ENCODE measurements around the gene CCDC86. TPM values are rescaled to one million over a fixed set of nuclear protein-coding genes. Genes with fewer than 3 reads are reported as not detected.

The CCDC86 gene
- total and polyA plus RNA-seq, 10 of the 15 experiments (the other 5 are each of a cell fraction or from before 2014, with no cell fraction given) = 2.0 to 87.2 (median 38.7) TPM

DNA sequence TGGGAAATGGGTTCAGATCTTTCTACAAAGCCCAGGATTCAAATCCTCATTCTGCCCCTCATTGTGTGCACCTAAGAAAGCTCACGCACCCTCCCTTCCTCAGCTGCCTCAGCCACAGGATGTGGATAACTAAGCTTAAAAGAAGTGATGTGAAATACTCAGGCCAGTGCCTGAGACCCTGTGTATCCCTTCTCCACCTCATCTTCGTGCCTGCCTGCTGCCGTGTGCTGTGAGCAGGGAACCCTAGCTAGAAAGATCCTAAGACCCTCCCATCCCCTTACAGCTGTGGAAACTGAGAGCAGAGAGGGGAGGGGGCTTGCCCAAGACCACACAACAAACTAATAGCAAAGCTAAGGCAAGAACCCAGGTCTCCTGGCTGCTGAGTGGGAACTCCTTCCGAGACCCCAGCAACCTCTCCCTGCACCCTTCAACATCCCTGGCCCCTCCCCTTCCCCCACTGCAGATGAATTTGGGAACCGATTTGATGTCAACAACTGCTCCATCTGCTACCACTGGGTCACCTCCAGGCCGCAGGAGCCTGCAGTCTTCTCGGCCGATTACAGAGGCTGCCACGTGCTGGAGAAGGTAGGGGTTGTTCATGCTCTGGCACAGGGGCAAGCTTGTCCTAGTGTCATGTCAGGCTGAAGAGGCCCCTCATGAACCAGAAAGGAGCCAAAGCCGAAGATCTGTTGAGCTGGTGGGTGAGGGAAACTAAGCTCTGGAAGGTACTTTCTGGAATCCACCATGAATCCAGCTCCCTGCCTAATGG is 27.0 kb downstream of the CCDC86 start (continued):
- TF ChIP-seq, protein P1, sequence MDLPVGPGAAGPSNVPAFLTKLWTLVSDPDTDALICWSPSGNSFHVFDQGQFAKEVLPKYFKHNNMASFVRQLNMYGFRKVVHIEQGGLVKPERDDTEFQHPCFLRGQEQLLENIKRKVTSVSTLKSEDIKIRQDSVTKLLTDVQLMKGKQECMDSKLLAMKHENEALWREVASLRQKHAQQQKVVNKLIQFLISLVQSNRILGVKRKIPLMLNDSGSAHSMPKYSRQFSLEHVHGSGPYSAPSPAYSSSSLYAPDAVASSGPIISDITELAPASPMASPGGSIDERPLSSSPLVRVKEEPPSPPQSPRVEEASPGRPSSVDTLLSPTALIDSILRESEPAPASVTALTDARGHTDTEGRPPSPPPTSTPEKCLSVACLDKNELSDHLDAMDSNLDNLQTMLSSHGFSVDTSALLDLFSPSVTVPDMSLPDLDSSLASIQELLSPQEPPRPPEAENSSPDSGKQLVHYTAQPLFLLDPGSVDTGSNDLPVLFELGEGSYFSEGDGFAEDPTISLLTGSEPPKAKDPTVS (IDR thresholded peaks at IDR 0.05; ENCODE audit: low read depth, low read length) = no peak

DNA sequence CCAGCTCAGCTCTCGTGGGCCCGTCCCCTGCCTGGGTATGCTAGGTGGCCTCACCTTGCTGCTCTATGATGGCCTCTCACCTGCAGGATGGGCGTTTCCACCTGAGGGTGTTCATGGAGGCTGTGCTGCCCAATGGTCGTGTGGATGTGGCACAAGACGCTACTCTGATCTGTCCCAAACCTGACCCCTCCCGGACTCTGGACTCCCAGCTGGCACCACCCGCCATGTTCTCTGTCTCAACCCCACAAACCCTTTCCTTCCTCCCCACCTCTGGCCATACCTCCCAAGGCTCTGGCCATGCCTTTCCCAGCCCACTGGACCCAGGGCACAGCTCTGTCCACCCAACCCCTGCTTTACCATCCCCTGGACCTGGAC is 27.5 kb downstream of the CCDC86 start:
- ChIA-PET RAD21 (ENCODE audit: unreplicated experiment) (interaction anchor here (1.8 kb wide), 1 partner anchor 38 kb away, joined by 7 read pairs; no protein-coding TSS in a partner anchor), SMC1A (ENCODE audit: uncharacterized antibody, unreplicated experiment) (interaction anchor here (1.2 to 1.3 kb wide), 2 partner anchors 9 to 18 kb away, joined by 3 to 4 read pairs; no protein-coding TSS in a partner anchor), POLR2A (no interaction called here), CTCF (interaction anchor here (0.9 to 1.6 kb wide), 3 partner anchors 18 to 168 kb away, joined by 3 to 4 read pairs (median 3); no protein-coding TSS in a partner anchor)
- Histone ChIP-seq H3K4me3 (no peak overlapping the region), H3K27me3 (replicated peaks in 1 of 2; ENCODE audit: control insufficient read depth in 2 of 2, insufficient read depth in 2 of 2, low read length in 1 of 2) (no peaks in the 10 kb centered on the region), H3K9me3 (replicated peaks; ENCODE audit: control insufficient read depth, insufficient read depth, low read length) (no peaks in the 10 kb centered on the region), H2AFZ (ENCODE audit: control insufficient read depth, low read depth, low read length) (no peak overlapping the region), H4K20me1 (ENCODE audit: control insufficient read depth, insufficient read depth) (no peaks in the 10 kb centered on the region), H3K27ac (ENCODE audit: control insufficient read depth, insufficient read depth) (no peak overlapping the region), H3K4me1 (ENCODE audit: control insufficient read depth, insufficient read depth, low read length) (no peaks in the 10 kb centered on the region), H3K36me3 (ENCODE audit: control insufficient read depth in 2 of 2, insufficient read depth in 2 of 2, low read length in 1 of 2) (no peaks in the 10 kb centered on the region), H3K4me2 (ENCODE audit: control insufficient read depth, insufficient read depth) (no peak overlapping the region), H3K9ac (ENCODE audit: control insufficient read depth, insufficient read depth, low read length) (no peak overlapping the region), H3K79me2 (ENCODE audit: control insufficient read depth, insufficient read depth, low read length) (no peaks in the 10 kb centered on the region)
- in situ Hi-C loops (cut with MboI) (no loop called here), intact Hi-C loops (cut with micrococcal nuclease; ENCODE audit: unreplicated experiment) (no loop called here)
- DNase-seq (ENCODE audit: low read depth, low spot score) = no peak
- WGBS (ENCODE audit: insufficient coverage, insufficient replicate concordance, low lambda C conversion rate, missing lambda C conversion rate) = 61% methylated on average over 7 of the region's 7 CpGs
- BruUV-seq (replicated peaks) = no TSS peak
- ATAC-seq = no peak
- TF ChIP-seq SIX5 (IDR thresholded peaks at IDR 0.05; ENCODE audit: low read depth, low read length, severe bottlenecking) (no peak), RFX5 (IDR thresholded peaks at IDR 0.05; ENCODE audit: low read depth, low read length) (no peak), POLR2A (IDR thresholded peaks at IDR 0.05; ENCODE audit: low read depth, low read length) (no peak), ZBED1 (IDR thresholded peaks at IDR 0.05; ENCODE audit: borderline replicate concordance) (no peak), TBL1XR1 (IDR thresholded peaks at IDR 0.05; ENCODE audit: low read depth, low read length) (no peak)
- FAIRE-seq = no peak

All from GM12878 (cell line).